SK-N-SH (cell line): ENCODE measurements around the gene TIGAR.

Source experiments
- FOXM1 ChIP-seq: IDR thresholded peaks from 2 replicates; pipeline ENCODE4 v1.4.0; 2012; ENCODE audit warnings: low read depth, mild to moderate bottlenecking
- MXI1 ChIP-seq: IDR thresholded peaks from 2 replicates; pipeline ENCODE4 v1.6.1; 2012; ENCODE audit warnings: mild to moderate bottlenecking, low read depth, low read length, improper control_type of control experiment
- REST ChIP-seq: IDR thresholded peaks from 2 replicates; pipeline ENCODE4 v1.6.1; 2012; ENCODE audit warnings: mild to moderate bottlenecking, low read depth, low read length, moderate library complexity

GRCh38 chr12:4271717-4272423 is 49.1 kb upstream of the TIGAR start:
- no peak for TF ChIP-seq REST
- TF ChIP-seq FOXM1: no peak
- no peak for TF ChIP-seq MXI1
